ENCODE measurements around the gene NMNAT3.
"Not testable (repeated sequence)": the region's sequence is repeated elsewhere in the genome, so short reads cannot be mapped to it uniquely, and the experiment has no call there.

NMNAT3 gene

GRCh38 chr3:139597947-139598346 lies 79.8 kb downstream of the NMNAT3 start:
- Histone ChIP-seq H3K27me3 (ENCODE audit: control insufficient read depth, low read length) (no peaks in the 10 kb centered on the region), H3K4me3 (ENCODE audit: low read length) (no peak overlapping the region), H3K36me3 (ENCODE audit: control insufficient read depth, low read length) (no peaks in the 10 kb centered on the region), H3K9me3 (ENCODE audit: control insufficient read depth, insufficient read depth, low read length) (no peaks in the 10 kb centered on the region), H3K9me2 (replicated peaks; ENCODE audit: control insufficient read depth, low read length) (no peaks in the 10 kb centered on the region), H3F3A (ENCODE audit: control insufficient read depth, insufficient read depth) (no peaks in the 10 kb centered on the region), H3K4me2 (ENCODE audit: low read length) (no peak overlapping the region), H3K79me2 (ENCODE audit: control insufficient read depth, low read length) (no peaks in the 10 kb centered on the region), H3K4me1 (ENCODE audit: control insufficient read depth, low read length) (no peaks in the 10 kb centered on the region), H4K20me1 (ENCODE audit: control insufficient read depth, insufficient read depth, low read depth, low read length) (no peaks in the 10 kb centered on the region), H3K27ac (ENCODE audit: low read depth, low read length) (no peak overlapping the region)
- no peak for TF ChIP-seq CTCF (IDR thresholded peaks at IDR 0.05; ENCODE audit: low read depth, low read length, poor library complexity, severe bottlenecking)

- not testable (repeated sequence) for H3K9me2 ChIP-seq (replicated peaks; ENCODE audit: control insufficient read depth, low read length); H3K27ac ChIP-seq (ENCODE audit: low read depth, low read length); H3F3A ChIP-seq (ENCODE audit: control insufficient read depth, insufficient read depth); H3K4me3 ChIP-seq (ENCODE audit: low read length); H4K20me1 ChIP-seq (ENCODE audit: control insufficient read depth, insufficient read depth, low read depth, low read length); H3K27me3 ChIP-seq (ENCODE audit: control insufficient read depth, low read length); H3K4me1 ChIP-seq (ENCODE audit: control insufficient read depth, low read length); H3K9me3 ChIP-seq (ENCODE audit: control insufficient read depth, insufficient read depth, low read length); H3K36me3 ChIP-seq (ENCODE audit: control insufficient read depth, low read length); H3K4me2 ChIP-seq (ENCODE audit: low read length); H3K79me2 ChIP-seq (ENCODE audit: control insufficient read depth, low read length)
Observed at GRCh38 chr3:139591186-139591585, 86.6 kb downstream of the NMNAT3 start.

- Histone ChIP-seq H3F3A (ENCODE audit: control insufficient read depth, insufficient read depth) (no peaks in the 10 kb centered on the region), H3K4me2 (ENCODE audit: low read length) (no peak overlapping the region), H3K27ac (ENCODE audit: low read depth, low read length) (no peak overlapping the region), H3K4me3 (ENCODE audit: low read length) (no peak overlapping the region), H3K36me3 (ENCODE audit: control insufficient read depth, low read length) (no peaks in the 10 kb centered on the region), H3K9me3 (ENCODE audit: control insufficient read depth, insufficient read depth, low read length) (no peaks in the 10 kb centered on the region), H3K79me2 (ENCODE audit: control insufficient read depth, low read length) (no peaks in the 10 kb centered on the region), H4K20me1 (ENCODE audit: control insufficient read depth, insufficient read depth, low read depth, low read length) (no peaks in the 10 kb centered on the region), H3K27me3 (ENCODE audit: control insufficient read depth, low read length) (peaks cover 5% of the 10 kb centered on the region; the same call in 1 of the 2 replicates), H3K9me2 (replicated peaks; ENCODE audit: control insufficient read depth, low read length) (no peaks in the 10 kb centered on the region), H3K4me1 (ENCODE audit: control insufficient read depth, low read length) (no peaks in the 10 kb centered on the region)
- no peak for TF ChIP-seq EZH2phosphoT487 (IDR thresholded peaks at IDR 0.05; ENCODE audit: borderline replicate concordance, low read length)
- TF ChIP-seq CTCF (IDR thresholded peaks at IDR 0.05; ENCODE audit: low read depth, low read length, poor library complexity, severe bottlenecking), result no peak
Observed at GRCh38 chr3:139588450-139588849, 89.3 kb downstream of the NMNAT3 start.

GRCh38 chr3:139587797-139588196 lies 90.0 kb downstream of the NMNAT3 start:
- Histone ChIP-seq H3K27ac (ENCODE audit: low read depth, low read length) (no peak overlapping the region), H3K4me1 (ENCODE audit: control insufficient read depth, low read length) (no peaks in the 10 kb centered on the region), H3K4me3 (ENCODE audit: low read length) (no peak overlapping the region), H4K20me1 (ENCODE audit: control insufficient read depth, insufficient read depth, low read depth, low read length) (no peaks in the 10 kb centered on the region), H3K79me2 (ENCODE audit: control insufficient read depth, low read length) (no peaks in the 10 kb centered on the region), H3F3A (ENCODE audit: control insufficient read depth, insufficient read depth) (no peaks in the 10 kb centered on the region), H3K9me2 (replicated peaks; ENCODE audit: control insufficient read depth, low read length) (no peaks in the 10 kb centered on the region), H3K36me3 (ENCODE audit: control insufficient read depth, low read length) (no peaks in the 10 kb centered on the region), H3K4me2 (ENCODE audit: low read length) (no peak overlapping the region), H3K27me3 (ENCODE audit: control insufficient read depth, low read length) (peaks cover 5% of the 10 kb centered on the region; the same call in 1 of the 2 replicates), H3K9me3 (ENCODE audit: control insufficient read depth, insufficient read depth, low read length) (no peaks in the 10 kb centered on the region)
- no peak for TF ChIP-seq CTCF (IDR thresholded peaks at IDR 0.05; ENCODE audit: low read depth, low read length, poor library complexity, severe bottlenecking)
- no peak for TF ChIP-seq EZH2phosphoT487 (IDR thresholded peaks at IDR 0.05; ENCODE audit: borderline replicate concordance, low read length)
